Activated CD8-positive, alpha-beta T cell treated with anti-CD3 and anti-CD28 coated beads for 36 hours (primary cell): ENCODE measurements around the gene KIF6. TPM values are rescaled to one million over a fixed set of nuclear protein-coding genes. Genes with fewer than 3 reads are reported as not detected.

Source experiments
- ATAC-seq: fragments of 200-7000 bp; cut with Tn5 transposase; one replicate; pipeline ENCODE4 v1.10.0; 2021; ENCODE audit warnings: mild to moderate bottlenecking, moderate library complexity
- CTCF ChIA-PET: fragments of 350-600 bp; sonication (Branson Sonifier 250); formaldehyde crosslinking; loops from one replicate; lab custom pipeline; 2021; ENCODE audit warnings: antibody characterized with exemption; lab: Charles Lee
- POLR2A ChIA-PET: fragments of 350-600 bp; sonication (Branson Sonifier 250); formaldehyde crosslinking; loops from one replicate; lab custom pipeline; 2021; ENCODE audit warnings: antibody characterized with exemption; lab: Charles Lee
- DNase-seq: peaks from one replicate; pipeline ENCODE4 v3.0.0-alpha.2; 2020
- H3K27ac Mint-ChIP-seq: one replicate; pipeline ENCODE4 v1.8.0; 2021; ENCODE audit warnings: mild to moderate bottlenecking, mixed read lengths
- H3K27me3 Mint-ChIP-seq: one replicate; pipeline ENCODE4 v1.8.0; 2021; ENCODE audit warnings: mixed read lengths
- H3K36me3 Mint-ChIP-seq: one replicate; pipeline ENCODE4 v1.8.0; 2021; ENCODE audit warnings: low read depth, mixed read lengths
- H3K4me1 Mint-ChIP-seq: one replicate; pipeline ENCODE4 v1.8.0; 2021; ENCODE audit warnings: low read depth, mixed read lengths
- H3K4me3 Mint-ChIP-seq: one replicate; pipeline ENCODE4 v1.8.0; 2021; ENCODE audit warnings: mild to moderate bottlenecking, moderate library complexity, mixed read lengths
- H3K9me3 Mint-ChIP-seq: one replicate; pipeline ENCODE4 v1.8.0; 2021; ENCODE audit warnings: mixed read lengths
- intact Hi-C: fragments of 100-400 bp; cut with micrococcal nuclease; formaldehyde crosslinking; loops from one replicate; pipeline ENCODE4 v1.10.0; 2022
- total RNA-seq, 2 experiments: library from RNA; stranded (reverse); gene quantifications; one replicate each; pipeline ENCODE4 v1.2.3, GENCODE V29; 2021
- TF ChIP-seq, protein P1 (sequence below): fragments of 200-600 bp; IDR thresholded peaks from one replicate; pipeline ENCODE4 v1.8.0; 2022; ENCODE audit warnings: antibody characterized with exemption, mild to moderate bottlenecking

The KIF6 gene
- total RNA-seq, 2 experiments from 2014 or later: 0.13 to 0.14 TPM

DNA sequence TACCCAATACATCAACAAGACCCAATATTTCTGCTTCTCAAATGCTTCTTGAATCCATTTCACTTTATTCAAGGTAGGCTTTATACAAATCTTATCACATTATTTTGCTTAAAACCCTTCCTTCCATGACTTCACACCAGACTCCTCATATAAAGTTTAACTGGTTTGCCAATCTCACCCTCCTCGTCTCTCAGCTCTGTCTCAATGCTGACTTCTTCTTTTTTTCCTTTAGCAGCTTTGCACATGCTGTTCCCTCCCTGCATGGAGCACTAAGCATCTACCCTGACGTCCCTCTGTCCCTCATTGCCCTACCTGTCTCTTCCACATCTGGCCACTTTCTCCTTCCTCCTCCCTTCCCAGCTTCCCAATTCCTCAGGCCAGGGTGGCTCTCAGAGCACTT lies 442.4 kb downstream of the KIF6 start:
- DNase-seq (no peak), ATAC-seq (no peak)
- Mint-ChIP-seq H3K36me3 (no peaks in the 10 kb centered on the region), H3K27ac (no peak overlapping the region), H3K9me3 (no peaks in the 10 kb centered on the region), H3K27me3 (peaks cover 1% of the 10 kb centered on the region), H3K4me3 (no peak overlapping the region), H3K4me1 (no peaks in the 10 kb centered on the region)
- POLR2A ChIA-PET: no interaction called here
- CTCF ChIA-PET: interaction anchor here (1.2 kb wide), 1 partner anchor 20 kb away, joined by 4 read pairs; no protein-coding TSS in a partner anchor
- TF ChIP-seq, protein P1, sequence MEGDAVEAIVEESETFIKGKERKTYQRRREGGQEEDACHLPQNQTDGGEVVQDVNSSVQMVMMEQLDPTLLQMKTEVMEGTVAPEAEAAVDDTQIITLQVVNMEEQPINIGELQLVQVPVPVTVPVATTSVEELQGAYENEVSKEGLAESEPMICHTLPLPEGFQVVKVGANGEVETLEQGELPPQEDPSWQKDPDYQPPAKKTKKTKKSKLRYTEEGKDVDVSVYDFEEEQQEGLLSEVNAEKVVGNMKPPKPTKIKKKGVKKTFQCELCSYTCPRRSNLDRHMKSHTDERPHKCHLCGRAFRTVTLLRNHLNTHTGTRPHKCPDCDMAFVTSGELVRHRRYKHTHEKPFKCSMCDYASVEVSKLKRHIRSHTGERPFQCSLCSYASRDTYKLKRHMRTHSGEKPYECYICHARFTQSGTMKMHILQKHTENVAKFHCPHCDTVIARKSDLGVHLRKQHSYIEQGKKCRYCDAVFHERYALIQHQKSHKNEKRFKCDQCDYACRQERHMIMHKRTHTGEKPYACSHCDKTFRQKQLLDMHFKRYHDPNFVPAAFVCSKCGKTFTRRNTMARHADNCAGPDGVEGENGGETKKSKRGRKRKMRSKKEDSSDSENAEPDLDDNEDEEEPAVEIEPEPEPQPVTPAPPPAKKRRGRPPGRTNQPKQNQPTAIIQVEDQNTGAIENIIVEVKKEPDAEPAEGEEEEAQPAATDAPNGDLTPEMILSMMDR: no peak
- intact Hi-C loops: no loop called here

DNA sequence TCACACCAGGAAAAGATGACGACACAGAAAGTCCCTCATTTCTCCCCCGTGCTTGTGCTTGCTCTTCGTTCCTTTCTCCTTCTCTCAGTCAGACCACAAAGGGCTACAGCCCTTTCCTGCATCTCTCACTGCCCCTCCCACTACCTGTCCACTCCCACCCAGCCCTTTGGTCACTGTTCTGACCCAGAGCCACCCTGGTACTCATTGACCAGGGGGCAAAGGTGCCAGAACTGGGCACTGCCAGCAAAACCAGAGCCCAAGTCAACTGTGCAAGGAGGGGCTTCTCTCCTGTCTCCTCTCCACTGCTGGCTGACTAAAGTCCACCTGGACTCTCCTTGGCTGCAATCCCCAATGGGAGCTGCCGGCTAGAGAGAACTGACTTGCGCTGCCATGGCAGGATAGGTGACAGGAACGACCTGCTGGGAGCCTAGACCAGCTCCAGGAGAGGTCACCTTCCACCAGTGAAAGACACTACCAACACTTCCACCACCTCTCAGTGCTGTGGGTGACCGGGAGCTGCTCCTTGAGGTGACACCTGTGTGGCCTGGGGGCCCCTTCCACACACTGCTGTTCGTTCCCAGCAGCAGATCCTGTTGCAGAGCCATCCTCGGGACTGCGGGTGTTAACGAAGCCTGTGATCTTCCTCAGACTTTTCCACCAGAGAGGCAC lies 443.8 kb downstream of the KIF6 start:
- Mint-ChIP-seq H3K4me3 (no peak overlapping the region), H3K4me1 (no peaks in the 10 kb centered on the region), H3K36me3 (no peaks in the 10 kb centered on the region), H3K9me3 (no peaks in the 10 kb centered on the region), H3K27me3 (peaks cover 1% of the 10 kb centered on the region), H3K27ac (no peak overlapping the region)
- POLR2A ChIA-PET: no interaction called here
- ATAC-seq: no peak
- TF ChIP-seq, protein P1: no peak
- intact Hi-C loops: no loop called here
- DNase-seq: no peak
- CTCF ChIA-PET: no interaction called here

DNA sequence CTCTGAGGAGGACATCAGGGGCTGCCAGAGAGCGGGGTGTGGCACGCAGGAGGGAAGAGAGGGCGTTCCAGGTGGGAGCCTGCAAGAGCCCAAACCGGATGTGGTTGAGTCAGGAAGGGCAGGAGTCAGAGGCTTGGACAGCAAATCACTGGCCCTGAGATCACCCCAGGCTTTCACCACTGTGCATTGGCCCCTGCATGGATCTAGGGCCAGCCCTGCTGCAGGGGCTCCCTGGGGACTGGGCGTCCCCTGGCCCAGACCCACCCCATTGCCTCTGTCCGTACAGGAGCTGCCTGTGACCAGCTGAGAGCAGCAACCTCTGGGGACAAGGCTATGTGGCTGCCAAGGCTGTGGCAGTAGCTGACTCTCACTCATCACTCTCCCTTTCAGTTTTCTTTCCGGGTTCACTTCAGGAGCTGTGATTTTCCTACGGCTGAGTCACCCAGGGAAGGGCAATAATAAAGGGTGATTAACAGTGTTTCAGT lies 444.9 kb downstream of the KIF6 start:
- Mint-ChIP-seq H3K36me3 (no peaks in the 10 kb centered on the region), H3K9me3 (no peaks in the 10 kb centered on the region), H3K27ac (no peak overlapping the region), H3K4me3 (no peak overlapping the region), H3K4me1 (no peaks in the 10 kb centered on the region), H3K27me3 (peaks cover 1% of the 10 kb centered on the region)
- TF ChIP-seq, protein P1: no peak
- ChIA-PET POLR2A (interaction anchor here (0.7 kb wide), 1 partner anchor 12 kb away, joined by 3 read pairs; no protein-coding TSS in a partner anchor), CTCF (interaction anchor here (0.6 to 1.5 kb wide), 2 partner anchors 23 to 192 kb away, joined by 3 to 4 read pairs; no protein-coding TSS in a partner anchor)
- intact Hi-C loops: no loop called here
- DNase-seq: no peak
- no peak for ATAC-seq

Other genes starting within 250 kb of the KIF6 start
- not detected for gene DAAM2, start 67.0 kb upstream of the KIF6 start, total RNA-seq
- 1 to 10 TPM; 1.5 to 1.8 TPM for gene MOCS1, start 209.1 kb upstream of the KIF6 start, total RNA-seq